NCI-H526 treated with DMSO at 0.1 percent for 48 hours (cell line): ENCODE results near the gene QRFP.
"Not testable (repeated sequence)": the region's sequence is repeated elsewhere in the genome, so short reads cannot be mapped to it uniquely, and the experiment has no call there.

Experiments used
- DNase-seq: peaks from one replicate; lab custom pipeline; 2025; lab: John Stamatoyannopoulos, UW

The QRFP gene

GRCh38 chr9:130849356-130849755, 47.3 kb downstream of the QRFP start:
- no peak for DNase-seq

DNA sequence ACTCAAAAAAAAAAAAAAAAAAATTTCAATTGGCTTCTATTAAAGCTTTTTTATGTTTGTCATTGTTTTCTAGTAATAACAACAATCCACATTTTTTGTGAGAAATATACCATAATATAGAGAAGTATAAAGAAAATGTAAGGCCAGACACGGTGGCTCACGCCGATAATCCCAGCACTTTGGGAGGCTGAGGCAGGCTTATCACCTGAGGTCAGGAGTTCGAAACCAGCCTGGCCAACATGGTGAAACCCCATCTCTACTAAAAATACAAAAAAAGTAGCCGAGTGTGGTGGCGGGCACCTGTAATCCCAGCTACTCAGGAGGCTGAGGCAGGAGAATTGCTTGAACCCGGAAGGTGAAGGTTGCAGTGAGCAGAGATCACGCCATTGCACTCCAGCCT, 48.1 kb downstream of the QRFP start:
- DNase-seq = not testable (repeated sequence)

GRCh38 chr9:130847306-130848217, 49.0 kb downstream of the QRFP start:
- no peak for DNase-seq

DNA sequence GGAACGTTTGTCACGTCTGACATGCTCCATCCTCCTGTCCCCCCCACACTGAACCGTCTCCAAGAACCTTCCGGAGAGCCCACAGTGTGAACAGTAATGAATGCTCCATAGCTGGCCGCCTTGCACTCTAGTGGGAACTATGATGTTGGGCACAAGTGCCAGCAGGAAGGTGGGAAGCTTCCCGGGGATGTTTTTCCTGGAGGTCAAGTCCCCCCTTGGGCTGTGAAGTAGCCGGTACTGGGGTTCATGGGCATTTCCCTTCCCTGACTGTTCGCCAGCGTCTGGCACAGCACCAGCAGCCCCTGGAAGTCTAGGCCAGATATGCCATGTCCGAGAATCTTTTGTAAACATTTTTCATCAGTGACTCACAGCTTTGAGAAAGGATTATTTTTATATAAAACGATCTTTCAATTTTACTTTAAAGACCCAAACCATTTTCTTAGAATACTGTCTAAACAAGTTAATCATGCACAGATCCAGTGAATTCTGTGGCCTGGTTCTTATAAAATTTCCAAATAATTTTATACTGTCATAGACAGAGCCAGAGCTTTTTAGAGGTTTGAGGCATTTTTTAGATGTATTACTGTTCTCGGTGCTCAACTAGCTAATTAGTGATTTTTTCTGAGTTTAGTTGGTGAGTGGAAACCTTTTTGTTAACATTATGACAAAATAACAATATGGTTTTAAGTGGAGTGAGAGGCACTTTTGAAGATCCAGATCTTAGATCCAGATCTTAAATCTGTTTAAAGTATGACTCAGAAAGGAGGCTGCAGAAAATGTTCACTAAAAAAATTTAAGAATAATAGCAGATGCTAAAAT, 49.9 kb downstream of the QRFP start:
- DNase-seq = no peak

DNA sequence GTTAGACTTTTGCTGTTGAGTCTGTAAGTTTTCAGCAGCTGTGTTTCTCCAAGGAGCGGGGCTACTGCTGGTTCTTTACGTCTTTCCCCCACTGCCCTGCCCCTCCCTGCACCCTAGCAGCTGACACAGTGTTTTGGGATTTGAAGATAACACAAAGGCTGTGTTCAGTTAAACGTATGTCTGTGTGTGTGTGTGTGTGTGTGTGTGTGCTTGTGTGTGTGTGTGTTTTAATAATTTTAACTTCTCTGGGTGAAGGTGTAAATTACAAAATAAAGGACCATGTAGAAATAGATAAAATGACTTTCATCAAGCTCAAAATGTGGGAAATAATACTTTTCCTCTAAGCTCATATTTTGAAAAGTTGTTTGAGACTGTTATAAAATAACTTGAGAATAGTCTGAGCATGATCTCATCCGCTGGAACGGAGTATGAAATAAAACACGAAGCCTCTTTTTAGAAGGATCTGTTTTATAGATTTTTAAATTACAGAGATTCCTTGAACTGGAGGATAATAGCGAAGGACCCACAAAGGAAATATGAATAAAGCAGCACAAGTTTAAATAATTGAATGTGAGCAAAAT, 50.6 kb downstream of the QRFP start:
- DNase-seq = no peak

GRCh38 chr9:130845254-130845653, 51.4 kb downstream of the QRFP start:
- no peak for DNase-seq

DNA sequence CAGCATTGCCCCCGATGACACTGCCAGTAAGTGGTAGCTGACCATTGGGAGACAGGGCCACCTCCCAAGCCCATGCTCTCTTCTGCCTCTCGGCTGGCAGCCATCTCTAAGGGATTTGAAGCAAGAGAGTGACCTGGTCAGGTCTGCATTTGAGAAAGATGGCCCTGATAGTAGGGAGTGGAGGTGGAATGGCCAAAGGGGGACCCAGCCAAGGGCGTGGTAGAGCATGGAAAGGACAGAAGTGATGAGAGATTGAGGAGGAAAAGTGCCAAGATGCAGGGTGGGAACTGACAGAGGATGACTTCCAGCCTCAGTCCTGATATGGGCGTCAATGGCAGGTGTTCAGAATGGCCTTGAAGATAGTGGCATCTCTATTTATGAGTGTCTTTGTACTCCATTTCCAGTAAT, 52.6 kb downstream of the QRFP start:
- no peak for DNase-seq

DNA sequence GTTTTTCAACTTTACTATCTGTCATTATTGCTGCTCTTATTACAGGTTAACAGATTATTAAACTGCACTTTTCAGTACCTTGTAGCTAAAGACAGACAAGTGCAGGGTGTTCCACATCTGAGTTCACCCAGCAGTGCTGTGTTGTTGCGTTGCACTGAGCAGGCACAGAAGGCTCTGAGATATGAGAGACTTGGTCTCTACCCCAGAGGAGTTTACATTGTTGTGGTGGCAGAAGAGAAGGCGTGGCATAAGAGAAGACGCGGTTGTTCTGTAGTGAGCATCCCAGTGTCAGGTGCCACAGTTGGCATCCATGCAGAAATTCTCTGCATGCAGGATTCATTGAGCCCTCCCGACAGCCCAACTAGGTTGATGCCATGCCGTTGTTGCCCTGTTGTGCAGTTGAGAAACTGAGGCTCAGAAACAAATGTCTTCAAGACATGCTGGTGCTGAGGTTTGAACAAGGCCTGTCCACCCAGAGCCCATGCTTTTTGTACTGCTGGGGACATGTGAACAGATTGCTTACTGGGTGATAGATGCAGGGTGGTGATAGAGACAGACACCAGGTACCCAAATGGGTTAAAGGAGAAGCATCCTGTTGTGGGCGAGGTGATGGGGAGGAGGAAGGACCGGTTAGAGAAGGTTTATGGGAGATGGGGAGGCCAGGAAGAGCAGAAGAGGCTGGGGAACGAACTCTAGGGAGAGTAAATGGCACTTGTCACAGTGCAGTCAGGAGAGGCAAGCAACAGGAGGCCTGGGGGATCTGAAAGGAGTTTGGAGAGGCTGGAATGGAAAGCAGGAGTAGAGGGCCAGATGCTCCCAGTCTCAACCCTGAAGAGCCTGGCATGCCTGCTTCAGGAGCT, 53.3 kb downstream of the QRFP start:
- no peak for DNase-seq
